Measurements from ENCODE around the gene EBF3.

EBF3 gene

DNA sequence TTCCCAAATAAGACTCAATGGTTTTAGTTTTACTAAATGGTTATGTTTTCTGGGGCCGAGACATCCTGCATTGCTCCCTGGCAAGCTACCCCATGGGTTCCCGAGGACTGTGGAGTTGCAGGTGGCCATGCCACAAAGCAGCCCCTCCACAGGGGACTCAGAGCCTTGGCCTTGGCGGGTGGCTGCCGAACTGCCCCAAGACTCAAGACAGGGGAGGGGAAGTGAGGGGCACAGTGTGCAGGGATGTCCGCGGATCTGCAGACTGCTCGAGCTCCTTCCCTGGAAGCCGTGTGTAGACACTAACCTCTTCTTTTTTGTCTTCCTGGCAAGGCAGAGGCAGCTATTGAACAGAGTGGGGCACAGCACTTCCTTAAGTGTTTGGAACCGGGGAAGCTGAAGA is 154.6 kb downstream of the EBF3 start:
- no peak overlapping the region for H3K4me3 ChIP-seq (ENCODE audit: low read depth, low read length)

DNA sequence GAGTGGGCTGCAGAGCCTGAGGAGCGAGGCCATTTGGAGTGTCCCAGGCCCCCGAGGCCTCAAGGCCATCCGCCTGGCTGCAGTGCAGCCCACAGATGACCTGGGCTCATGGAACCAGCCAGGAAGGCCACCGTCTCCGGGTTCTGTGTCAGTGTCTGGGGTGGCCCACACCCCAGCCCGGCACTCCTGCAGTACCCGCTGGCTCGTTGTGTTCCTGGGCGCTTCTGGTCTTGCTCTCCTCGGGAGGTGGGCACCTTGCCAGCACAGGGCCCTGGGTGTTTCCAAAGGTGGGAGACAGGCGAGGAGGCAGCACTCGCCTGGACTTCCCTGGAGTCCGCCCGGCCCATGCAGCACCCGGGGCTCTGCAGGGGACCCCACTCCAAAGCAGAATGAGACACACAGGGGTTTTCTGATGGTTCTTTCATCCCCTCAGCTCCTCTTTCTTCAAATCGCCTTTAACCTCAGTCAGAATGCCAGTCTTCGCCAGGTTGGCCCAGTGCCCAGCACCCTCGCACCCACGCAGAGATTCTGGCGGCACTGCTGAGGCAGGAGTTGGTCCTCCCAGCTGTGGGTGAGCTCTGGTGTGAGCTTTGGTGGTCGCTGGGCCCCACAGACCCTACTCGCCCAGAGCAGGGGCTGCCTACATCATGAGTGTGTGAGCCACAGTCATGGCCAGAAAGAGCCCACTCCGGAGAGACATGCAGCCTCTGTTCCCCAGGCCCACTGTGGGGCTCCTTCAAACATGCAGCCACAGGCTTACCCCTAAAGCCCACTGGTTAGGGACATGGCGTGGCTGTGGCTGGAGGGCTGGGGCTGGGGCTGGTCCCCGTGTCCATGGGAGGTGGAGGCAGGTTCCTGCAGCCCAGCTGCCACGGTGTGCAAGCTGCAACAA is 155.7 kb downstream of the EBF3 start:
- H3K4me3 ChIP-seq (ENCODE audit: low read depth, low read length): no peak overlapping the region

DNA sequence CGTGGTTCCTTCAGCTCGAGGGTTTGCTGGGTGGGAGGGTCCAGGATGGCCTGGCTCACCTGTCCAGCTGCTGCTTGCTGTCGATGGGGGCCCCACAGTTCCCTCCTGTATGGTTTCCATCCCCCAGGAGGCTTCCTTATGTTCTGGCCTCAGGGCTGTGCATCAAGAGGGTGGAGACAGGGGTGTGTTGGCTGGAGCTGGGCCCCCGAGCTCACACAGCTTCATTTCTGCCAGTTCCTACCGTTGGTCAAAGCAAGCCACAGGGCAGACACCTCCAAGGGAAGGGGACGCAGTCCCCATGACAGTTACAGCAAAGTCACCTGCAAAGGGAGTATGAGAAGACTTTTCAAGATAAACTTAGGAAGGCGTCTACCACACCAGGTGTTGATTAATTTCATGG is 156.9 kb downstream of the EBF3 start:
- no peak overlapping the region for H3K4me3 ChIP-seq (ENCODE audit: low read depth, low read length)

DNA sequence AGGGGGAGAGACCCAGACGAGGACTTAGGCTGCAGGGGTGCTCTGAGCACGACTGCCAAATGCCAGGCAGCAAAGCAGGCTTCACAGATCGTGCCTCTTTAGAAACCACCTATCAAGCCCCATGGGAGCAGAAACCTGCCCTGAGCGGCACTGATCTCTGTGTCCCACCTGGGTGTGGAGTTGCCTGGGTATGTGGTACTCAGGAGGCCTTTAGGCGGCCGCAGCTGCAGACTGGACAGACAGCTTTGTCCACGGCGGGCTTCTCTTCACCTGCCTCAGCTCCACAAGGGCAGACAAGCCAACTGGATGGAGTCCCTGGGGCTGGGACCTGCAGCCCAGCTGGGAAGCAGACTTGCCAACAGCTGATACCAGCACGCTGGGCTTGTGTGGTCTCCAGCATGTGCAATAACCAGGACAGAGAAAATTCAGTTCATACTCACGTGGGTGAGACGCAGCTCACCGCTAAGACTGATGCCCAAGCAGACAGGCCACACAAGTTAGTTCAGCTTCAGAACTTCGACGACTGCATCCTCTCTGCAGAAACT is 163.2 kb downstream of the EBF3 start:
- no peak overlapping the region for H3K4me3 ChIP-seq (ENCODE audit: low read depth, low read length)

DNA sequence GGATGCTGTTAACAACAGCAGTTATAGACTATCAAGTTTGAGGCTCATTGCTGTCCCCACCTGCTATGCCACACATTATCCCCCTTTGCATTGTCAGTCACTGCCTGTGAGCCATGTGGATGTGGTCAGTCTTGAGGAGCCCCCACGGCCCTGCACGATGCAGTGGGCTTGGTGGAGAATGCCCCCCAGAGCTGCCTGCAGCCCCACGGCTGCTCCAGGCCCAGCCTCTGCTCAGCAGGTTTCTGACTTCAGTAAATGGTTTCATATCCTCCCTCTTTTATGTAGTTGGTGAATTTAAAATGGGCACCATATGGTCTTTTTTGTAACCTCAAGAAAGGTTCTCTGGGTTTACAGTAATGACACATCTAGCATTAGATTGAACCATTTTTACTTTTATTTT is 164.1 kb downstream of the EBF3 start:
- no peak overlapping the region for H3K4me3 ChIP-seq (ENCODE audit: low read depth, low read length)

DNA sequence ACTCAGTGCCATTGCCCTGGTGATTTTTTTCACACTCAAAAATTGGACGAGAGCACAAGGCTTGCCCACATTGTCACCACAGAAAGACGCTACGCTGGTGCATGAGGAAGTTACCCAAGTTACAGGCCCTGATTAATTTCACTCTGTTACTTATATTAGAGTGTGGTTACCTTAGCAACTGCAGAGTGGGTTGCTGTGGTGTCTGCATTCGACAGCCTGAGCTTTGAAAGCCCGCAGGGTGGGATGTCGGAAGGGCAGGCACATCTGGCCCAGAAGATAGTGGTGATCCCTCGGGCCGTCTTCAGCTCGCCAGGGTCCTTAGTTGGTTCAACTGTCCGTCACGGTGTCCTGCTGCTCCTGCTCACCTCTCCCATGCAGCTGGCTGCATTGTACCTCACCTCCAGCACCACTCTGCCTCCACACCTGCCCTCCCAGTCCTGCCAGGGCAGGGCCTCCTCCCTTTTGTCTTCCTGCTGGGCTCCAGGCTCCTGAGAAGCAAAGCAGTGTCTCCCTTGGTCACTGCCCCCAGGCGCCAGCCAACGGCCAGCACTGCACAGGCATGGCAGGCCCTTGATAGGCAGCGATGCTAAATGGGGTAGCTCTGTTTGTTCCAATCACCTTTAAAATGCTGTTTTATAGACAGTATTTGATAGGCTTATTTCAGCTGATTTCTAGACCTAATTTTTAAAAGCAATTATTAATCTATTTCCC is 167.2 kb downstream of the EBF3 start:
- no peak overlapping the region for H3K4me3 ChIP-seq (ENCODE audit: low read depth, low read length)

DNA sequence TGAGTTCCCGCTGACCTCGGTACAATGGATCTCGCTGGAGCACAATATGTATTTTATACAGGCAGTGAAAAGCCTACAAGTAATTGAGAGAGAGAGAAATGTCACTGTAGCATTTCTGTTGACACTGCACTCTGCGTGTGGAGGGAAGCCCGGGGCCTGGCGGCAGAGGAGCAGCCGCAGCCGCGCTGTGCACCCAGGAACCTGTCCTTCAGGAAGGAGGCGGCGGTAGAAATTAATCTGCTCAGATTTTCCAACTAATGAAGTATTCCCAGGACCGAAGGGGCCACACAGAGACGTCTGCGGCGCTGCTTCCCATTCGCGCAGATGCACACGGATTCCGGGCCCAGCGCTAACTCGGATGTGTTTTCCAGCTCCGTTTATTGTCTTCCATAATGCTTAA is 170.1 kb downstream of the EBF3 start:
- H3K4me3 ChIP-seq (ENCODE audit: low read depth, low read length): no peak overlapping the region

DNA sequence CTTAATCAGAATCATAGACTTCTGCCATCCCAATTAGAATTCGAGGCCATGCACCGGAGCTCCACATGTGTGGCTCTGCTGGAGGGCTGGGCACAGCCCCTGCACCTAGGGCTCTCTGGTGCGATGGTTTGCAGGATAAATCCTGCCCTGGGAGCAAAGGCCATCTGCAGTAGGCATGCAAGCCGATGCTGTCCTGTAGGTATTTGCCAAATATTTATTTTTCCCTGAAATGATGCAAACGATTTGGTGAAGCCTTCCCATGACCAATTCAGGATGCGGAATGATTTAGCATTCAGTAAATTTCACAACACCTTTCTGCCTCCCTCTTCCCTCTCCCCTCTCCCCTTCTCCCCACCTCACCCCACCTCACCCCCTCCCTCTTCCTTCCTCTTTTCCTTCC is 170.6 kb downstream of the EBF3 start:
- no peak overlapping the region for H3K4me3 ChIP-seq (ENCODE audit: low read depth, low read length)

DNA sequence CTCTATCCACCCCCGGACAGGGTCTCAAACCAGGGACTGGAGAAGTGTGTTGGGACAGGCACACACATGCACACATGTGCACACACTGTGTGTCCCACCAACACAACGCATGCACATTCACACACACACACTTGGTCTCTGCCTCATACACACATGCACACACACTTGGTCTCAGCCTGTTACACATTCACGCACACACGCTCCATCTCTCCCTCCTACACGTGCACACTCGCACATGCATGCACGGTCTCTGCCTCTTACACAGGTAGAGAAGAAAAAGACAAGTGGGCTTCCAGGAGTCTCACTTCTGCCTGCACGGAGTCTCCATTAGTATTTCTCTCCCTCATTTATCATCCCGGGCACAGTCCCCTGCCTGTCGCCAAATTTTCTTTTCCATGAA is 171.2 kb downstream of the EBF3 start:
- H3K4me3 ChIP-seq (ENCODE audit: low read depth, low read length): no peak overlapping the region

DNA sequence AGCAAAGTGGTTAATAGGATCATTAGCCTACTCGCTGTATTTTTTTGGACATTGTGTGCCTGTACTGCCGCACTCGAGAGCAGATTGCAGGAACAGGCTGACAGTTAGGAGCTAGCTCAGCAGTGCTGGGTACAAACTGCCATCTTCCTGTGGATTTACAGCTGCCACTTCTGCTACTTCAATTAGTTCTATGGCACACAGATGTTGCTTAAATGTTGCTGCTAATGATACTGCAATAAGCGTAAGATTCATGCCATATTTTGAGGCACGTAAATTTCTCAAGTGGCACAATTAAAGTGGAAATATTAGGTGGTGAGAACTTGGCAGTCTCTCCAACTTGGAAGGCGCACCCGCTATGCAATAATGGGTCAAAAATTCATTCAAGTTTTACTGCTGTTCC is 171.9 kb downstream of the EBF3 start:
- H3K4me3 ChIP-seq (ENCODE audit: low read depth, low read length): no peak overlapping the region

DNA sequence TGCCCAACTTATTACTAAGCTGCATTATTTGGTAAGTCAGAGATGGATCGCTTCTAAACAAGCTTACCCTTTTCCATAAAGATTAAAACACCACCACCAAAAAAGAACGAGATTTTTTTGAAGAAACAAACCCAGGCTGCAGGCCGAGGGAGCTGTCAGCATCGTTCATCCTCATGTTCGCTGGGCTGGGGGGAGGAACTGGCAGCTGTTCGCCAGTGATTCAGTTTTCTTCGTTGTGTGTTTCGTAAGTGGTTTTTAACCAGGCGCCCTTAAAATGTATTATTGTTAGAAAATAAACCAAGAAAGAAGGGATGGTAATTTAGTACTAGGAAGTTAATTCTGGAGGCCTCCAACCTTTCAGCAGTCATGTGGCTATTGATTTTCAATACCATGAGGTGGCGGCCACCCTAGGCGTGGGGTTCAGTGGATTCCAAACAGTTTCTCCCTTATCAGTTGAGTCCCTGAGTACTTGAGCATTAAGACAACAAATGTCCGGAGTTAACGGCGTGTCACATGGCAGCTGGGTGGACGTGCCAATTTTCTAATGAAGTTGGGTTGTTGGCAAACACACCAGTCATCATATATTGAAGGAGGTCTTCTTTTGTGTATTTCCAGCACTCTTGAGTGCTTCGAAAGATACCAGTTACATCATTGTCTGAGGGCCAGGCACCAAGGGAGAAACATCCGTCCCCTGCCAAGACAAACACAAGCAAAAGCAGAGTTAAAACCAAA is 173.2 kb downstream of the EBF3 start:
- no peak overlapping the region for H3K4me3 ChIP-seq (ENCODE audit: low read depth, low read length)

DNA sequence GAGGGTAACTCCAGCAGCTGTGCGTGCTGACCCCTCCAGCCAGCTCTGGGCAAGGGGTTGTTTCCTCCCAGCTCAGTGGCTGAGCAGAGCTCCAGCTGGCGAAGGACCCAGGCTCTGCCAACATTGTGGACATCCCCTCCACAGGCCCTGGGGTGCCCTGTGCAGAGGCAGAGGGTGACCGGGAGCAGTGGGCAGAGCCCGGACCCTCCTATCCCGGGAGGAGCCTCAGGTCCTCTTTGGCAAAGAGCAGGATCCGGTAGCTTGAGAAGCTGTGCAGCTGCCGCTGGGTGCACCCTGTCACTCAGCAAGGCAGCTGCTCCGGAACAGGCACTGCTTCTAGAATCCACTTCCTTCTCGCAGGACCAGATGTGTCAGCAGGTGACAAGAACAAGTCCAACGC is 175.9 kb downstream of the EBF3 start:
- H3K4me3 ChIP-seq (ENCODE audit: low read depth, low read length): no peak overlapping the region

DNA sequence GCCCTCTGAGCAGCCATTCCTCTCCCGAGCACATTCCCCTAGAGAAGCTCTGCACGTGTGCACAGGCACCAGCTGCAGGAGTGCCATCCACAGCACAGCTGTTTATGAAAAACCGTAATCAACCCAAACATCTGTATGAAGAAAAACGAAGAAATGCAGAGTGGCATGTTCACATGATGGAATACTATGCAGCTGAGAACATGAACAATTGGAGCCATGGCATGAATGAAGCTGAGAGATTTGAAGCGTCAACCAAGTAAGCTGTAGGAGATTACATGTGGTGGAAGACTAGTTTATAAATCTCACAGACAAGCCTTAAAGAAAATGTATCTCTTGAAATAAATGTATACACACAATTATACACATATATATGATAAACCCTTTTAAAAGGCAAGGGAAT is 176.5 kb downstream of the EBF3 start:
- H3K4me3 ChIP-seq (ENCODE audit: low read depth, low read length): no peak overlapping the region

DNA sequence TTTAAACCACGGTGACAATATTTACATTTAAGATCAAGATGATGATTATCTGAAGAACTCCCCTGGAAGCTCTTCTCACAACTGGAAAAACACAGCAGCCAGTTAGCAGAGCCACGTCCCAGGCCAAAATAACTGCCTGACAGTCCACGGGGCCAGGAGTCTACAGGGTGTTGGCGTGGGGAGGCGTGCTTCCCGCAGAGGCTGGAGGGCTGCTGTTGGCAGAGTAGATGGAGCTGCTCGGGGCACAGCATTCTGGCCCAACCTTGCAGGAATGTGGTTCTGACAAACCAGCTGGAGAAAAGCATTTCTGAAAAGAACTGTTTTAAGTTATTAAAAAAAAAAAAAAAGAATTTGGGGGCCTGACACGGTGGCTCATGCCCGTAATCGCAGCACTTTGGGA is 177.9 kb downstream of the EBF3 start:
- no peak overlapping the region for H3K4me3 ChIP-seq (ENCODE audit: low read depth, low read length)

DNA sequence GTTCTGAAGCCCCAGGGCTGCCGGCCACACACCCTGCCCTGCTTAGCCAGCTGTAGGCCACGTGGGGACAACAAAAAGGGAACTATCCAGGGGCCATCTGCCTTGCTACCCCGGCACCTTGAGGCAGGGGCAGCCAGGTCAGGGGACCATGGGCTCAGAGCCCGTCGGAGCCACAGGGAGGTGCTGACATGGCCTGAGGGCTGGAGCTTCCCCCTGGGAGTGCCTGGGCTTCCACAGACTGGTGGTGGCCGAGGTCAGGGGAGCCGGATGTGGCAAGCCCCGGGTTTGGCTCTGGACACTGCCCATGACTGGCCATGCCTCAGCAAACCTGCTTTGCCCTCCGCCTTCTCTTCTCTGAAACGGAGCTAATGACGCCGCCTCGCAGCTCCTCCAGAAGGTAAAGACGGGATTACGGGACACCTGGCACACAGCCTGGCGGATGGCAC is 178.5 kb downstream of the EBF3 start:
- no peak overlapping the region for H3K4me3 ChIP-seq (ENCODE audit: low read depth, low read length)
